Measurements from ENCODE around the gene SPINK5.

DNA sequence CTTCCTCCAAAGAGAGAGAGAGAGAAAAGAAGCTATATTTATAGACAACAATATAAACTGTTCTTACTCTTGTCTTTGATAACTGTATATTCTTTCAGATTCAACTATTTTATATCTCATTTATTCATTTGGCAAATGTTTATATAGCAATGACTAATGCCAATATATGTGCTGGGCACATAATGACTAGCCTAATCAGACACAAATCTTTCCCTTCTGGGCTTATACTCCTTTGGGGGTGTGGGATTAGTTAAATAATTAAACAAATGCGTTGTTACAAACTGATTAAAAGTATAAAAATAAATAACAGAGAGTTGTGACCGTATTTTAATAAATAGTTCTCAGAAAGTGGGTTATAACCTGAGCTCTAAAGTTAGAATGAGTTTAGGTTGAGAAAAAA lies 108.6 kb downstream of the SPINK5 start:
- TF ChIP-seq, protein P1, sequence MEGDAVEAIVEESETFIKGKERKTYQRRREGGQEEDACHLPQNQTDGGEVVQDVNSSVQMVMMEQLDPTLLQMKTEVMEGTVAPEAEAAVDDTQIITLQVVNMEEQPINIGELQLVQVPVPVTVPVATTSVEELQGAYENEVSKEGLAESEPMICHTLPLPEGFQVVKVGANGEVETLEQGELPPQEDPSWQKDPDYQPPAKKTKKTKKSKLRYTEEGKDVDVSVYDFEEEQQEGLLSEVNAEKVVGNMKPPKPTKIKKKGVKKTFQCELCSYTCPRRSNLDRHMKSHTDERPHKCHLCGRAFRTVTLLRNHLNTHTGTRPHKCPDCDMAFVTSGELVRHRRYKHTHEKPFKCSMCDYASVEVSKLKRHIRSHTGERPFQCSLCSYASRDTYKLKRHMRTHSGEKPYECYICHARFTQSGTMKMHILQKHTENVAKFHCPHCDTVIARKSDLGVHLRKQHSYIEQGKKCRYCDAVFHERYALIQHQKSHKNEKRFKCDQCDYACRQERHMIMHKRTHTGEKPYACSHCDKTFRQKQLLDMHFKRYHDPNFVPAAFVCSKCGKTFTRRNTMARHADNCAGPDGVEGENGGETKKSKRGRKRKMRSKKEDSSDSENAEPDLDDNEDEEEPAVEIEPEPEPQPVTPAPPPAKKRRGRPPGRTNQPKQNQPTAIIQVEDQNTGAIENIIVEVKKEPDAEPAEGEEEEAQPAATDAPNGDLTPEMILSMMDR (IDR thresholded peaks at IDR 0.05) = no peak
- TF ChIP-seq POLR2A (IDR thresholded peaks at IDR 0.05; ENCODE audit: low read depth) (no peak), POLR2AphosphoS5 (IDR thresholded peaks at IDR 0.05) (no peak), EP300 (IDR thresholded peaks at IDR 0.05) (no peak)
